ENCODE data around the gene DNAAF2.
"Not testable (repeated sequence)": the region's sequence is repeated elsewhere in the genome, so short reads cannot be mapped to it uniquely, and the experiment has no call there.

The DNAAF2 gene

DNA sequence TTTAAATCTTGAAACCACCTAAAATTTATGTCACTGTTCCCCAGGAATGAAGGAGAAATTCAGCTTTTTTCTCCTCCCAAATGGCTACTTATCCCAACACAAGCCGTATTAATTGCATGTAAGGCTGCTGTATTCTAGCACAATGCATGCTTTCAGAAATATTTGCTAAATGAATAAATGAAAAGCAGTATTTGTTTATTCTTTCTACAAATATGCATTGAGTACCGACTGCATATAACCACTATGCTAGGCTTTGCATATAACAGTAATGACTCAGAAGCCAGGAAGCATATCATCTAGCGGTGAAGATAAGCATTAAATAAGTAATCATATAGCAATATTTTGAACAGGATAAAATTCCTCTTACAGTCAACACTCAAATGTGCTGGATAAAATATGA is 42.0 kb downstream of the DNAAF2 start:
- peaks cover 0 to 5% of the 10 kb centered on the region in 2 donors for H3K4me1 ChIP-seq (ENCODE audit: control insufficient read depth in 1 of 2, insufficient read depth in 2 of 2, low read length in 2 of 2)
- H3K9me3 ChIP-seq (ENCODE audit: control insufficient read depth in 1 of 2, low read length in 2 of 2): no peaks in the 10 kb centered on the region
- no peaks in the 10 kb centered on the region for H3K36me3 ChIP-seq (ENCODE audit: control insufficient read depth in 1 of 2, insufficient read depth in 2 of 2, low read length in 2 of 2)
- H3K4me3 ChIP-seq (ENCODE audit: low read depth in 1 of 2, low read length in 2 of 2): no peak overlapping the region
- no peaks in the 10 kb centered on the region for H3K27me3 ChIP-seq (ENCODE audit: low read depth, low read length)
- no peak overlapping the region for H3K27ac ChIP-seq (ENCODE audit: low read length)

DNA sequence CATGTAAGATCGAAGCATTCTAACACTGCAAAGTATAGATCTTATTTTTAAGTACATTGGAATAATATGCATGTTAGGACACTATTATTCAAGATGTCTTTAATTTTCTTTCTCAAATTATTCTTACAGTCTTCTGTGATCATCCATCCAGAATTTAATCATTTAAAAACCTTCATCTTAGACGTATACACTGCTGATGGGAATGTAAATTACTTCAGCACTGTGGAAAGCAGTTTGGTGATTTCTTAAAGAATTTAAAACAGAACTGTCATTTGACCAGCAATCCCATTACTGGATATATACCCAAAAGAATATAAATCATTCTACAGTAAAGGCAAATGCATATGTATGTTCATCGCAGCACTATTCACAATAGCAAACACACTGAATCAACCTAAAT is 45.7 kb downstream of the DNAAF2 start:
- Histone ChIP-seq H3K27ac (ENCODE audit: low read length) (no peak overlapping the region), H3K4me3 (ENCODE audit: low read depth in 1 of 2, low read length in 2 of 2) (no peak overlapping the region), H3K9me3 (ENCODE audit: control insufficient read depth in 1 of 2, low read length in 2 of 2) (no peaks in the 10 kb centered on the region), H3K36me3 (ENCODE audit: control insufficient read depth in 1 of 2, insufficient read depth in 2 of 2, low read length in 2 of 2) (peaks cover 0 to 2% of the 10 kb centered on the region in 2 donors), H3K4me1 (ENCODE audit: control insufficient read depth in 1 of 2, insufficient read depth in 2 of 2, low read length in 2 of 2) (peaks cover 0 to 11% of the 10 kb centered on the region in 2 donors), H3K27me3 (ENCODE audit: low read depth, low read length) (no peaks in the 10 kb centered on the region)

DNA sequence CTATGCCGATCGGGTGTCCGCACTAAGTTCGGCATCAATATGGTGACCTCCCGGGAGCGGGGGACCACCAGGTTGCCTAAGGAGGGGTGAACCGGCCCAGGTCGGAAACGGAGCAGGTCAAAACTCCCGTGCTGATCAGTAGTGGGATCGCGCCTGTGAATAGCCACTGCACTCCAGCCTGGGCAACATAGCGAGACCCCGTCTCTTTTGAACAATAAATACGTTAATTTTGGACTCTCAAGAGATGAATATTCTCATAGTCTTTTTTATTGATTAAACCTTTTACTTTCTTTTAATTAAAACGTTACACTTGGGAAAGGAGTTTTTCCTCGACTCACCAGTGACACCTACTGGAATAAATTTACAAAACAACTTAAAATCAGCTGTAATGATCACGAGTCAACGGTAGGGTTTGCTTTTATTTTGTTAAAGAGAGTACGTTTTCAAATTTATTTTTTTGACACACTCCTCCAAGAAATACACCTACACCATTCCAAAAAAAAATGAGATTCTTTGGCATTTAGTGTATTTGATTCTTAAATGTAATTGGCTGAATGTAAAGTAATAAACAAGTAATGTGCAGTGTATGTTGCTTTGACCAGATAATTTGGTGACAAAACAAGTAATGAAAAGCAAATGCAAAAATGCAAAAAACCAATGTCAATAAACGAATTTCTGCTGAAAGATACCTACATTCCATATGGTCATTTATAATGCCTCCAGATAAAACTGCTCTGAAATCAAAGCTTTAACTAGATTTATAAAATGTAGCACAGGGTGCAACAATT is 48.2 kb downstream of the DNAAF2 start:
- H3K27me3 ChIP-seq (ENCODE audit: low read depth, low read length): no peaks in the 10 kb centered on the region
- H3K4me1 ChIP-seq (ENCODE audit: control insufficient read depth in 1 of 2, insufficient read depth in 2 of 2, low read length in 2 of 2): peaks cover 0 to 20% of the 10 kb centered on the region in 2 donors
- H3K36me3 ChIP-seq (ENCODE audit: control insufficient read depth in 1 of 2, insufficient read depth in 2 of 2, low read length in 2 of 2): peaks cover 14 to 23% of the 10 kb centered on the region in 2 donors
- peak overlapping the region; percentile 98 for H3K27ac ChIP-seq (ENCODE audit: low read length)
- no peaks in the 10 kb centered on the region for H3K9me3 ChIP-seq (ENCODE audit: control insufficient read depth in 1 of 2, low read length in 2 of 2)
- H3K4me3 ChIP-seq (ENCODE audit: low read depth in 1 of 2, low read length in 2 of 2): peak overlapping the region; percentile 76 to 98

DNA sequence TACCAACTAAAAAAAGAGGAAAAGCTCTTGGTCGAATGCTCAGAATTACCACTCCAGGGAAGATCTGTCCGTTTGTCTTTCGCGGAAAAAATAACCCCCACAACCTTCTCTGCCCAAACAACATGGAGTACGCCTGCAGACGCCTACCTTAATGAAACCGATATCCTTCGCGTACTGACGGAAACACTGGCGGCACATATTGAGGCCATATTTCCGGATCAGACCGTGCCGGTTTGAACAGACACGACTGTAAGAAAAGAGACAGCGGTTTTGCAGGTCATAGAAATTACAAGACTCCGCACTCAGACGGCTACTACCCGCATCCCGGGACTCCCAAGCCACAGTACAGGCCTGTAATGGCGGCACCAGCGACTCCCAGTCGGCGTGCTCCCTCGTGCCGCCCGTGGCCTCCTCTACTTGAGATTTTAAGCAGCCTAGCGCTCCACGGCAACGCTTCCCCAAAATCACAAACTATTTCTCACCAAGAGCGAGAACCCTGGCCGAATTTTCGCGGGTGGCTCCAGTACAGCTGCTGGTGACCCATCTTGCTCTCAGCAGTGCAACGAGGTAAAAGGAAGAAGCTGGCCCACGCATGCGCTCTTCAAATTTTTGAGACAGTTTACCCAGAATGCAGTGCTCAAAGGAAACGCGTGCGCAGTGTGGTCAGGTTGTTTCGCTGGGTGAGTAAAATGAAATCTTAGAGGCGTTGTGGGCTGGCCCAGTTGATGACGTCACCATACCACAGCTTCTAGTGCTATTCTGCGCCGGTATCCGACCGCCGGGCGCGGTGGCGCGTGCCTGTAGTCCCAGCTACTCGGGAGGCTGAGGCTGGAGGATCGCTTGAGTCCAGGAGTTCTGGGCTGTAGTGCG is 49.0 kb downstream of the DNAAF2 start, which contains the start of gene RPS29:
TSS of gene RPS29 (minus strand) at position 578 of the 870 bp plus-strand sequence. CDS start at position 544, 34 bp downstream.
- no peaks in the 10 kb centered on the region for H3K27me3 ChIP-seq (ENCODE audit: low read depth, low read length)
- H3K27ac ChIP-seq (ENCODE audit: low read length): peak within 1 kb of the TSS; percentile 98
- H3K4me3 ChIP-seq (ENCODE audit: low read depth in 1 of 2, low read length in 2 of 2): peak within 1 kb of the TSS; percentile 76 to 98
- peaks cover 0 to 20% of the 10 kb centered on the region in 2 donors for H3K4me1 ChIP-seq (ENCODE audit: control insufficient read depth in 1 of 2, insufficient read depth in 2 of 2, low read length in 2 of 2)
- no peaks in the 10 kb centered on the region for H3K9me3 ChIP-seq (ENCODE audit: control insufficient read depth in 1 of 2, low read length in 2 of 2)
- H3K36me3 ChIP-seq (ENCODE audit: control insufficient read depth in 1 of 2, insufficient read depth in 2 of 2, low read length in 2 of 2): peaks cover 14 to 23% of the 10 kb centered on the region in 2 donors

DNA sequence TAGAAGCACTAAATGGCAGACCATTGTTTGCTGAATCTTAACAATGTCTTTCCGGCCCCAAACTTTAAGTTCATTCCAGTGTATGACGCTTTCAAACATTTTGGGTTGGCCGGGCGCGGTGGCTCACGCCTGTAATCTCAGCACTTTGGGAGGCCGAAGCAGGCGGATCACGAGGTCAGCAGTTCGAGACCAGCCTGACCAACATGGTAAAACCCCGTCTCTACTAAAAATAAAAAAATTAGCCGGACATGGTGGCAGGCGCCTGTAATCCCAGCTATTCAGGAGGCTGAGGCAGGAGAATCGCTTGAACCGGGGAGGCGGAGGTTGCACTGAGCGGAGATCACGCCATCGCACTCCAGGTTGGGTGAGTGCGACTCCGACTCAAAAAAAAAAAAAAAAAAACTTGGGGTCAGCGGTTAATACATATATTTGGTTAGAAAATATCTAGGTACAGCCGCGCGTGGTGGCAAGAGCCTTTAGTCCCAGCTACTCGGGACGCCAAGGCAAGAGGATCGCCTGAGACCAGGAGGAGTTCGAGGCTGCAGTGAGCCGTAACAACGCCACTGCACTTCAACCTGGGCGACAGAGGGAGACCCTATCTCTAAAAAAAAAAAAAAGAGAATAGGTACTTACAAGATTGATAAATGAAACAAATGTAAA is 49.9 kb downstream of the DNAAF2 start:
- H3K9me3 ChIP-seq (ENCODE audit: control insufficient read depth in 1 of 2, low read length in 2 of 2): not testable (repeated sequence)
- Histone ChIP-seq H3K27ac (ENCODE audit: low read length) (peak overlapping the region; percentile 98), H3K4me1 (ENCODE audit: control insufficient read depth in 1 of 2, insufficient read depth in 2 of 2, low read length in 2 of 2) (peaks cover 0 to 20% of the 10 kb centered on the region in 2 donors)

DNA sequence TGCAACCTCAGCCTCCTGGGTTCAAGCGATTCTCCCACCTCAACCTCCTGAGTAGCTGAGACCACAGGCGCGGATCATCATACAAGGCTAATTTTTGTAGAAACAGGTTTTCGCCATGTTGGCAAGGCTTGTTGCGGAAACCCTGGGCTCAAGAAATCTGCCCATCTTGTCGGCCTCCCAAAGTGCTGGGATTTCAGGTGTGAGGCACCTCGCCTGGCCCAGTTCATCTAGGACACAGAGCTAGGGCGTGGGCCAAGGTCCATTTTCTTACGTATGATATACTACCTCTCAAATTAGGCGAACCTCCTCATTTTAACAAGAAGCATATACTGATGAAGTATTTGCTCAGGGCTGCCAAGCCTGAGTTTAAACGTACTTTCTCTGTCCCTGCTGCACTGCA is 51.0 kb downstream of the DNAAF2 start:
- H3K9me3 ChIP-seq (ENCODE audit: control insufficient read depth in 1 of 2, low read length in 2 of 2): no peaks in the 10 kb centered on the region
- peak overlapping the region; percentile 76 to 98 for H3K4me3 ChIP-seq (ENCODE audit: low read depth in 1 of 2, low read length in 2 of 2)
- H3K27ac ChIP-seq (ENCODE audit: low read length): no peak overlapping the region
- peaks cover 0 to 20% of the 10 kb centered on the region in 2 donors for H3K4me1 ChIP-seq (ENCODE audit: control insufficient read depth in 1 of 2, insufficient read depth in 2 of 2, low read length in 2 of 2)
- peaks cover 14 to 23% of the 10 kb centered on the region in 2 donors for H3K36me3 ChIP-seq (ENCODE audit: control insufficient read depth in 1 of 2, insufficient read depth in 2 of 2, low read length in 2 of 2)
- no peaks in the 10 kb centered on the region for H3K27me3 ChIP-seq (ENCODE audit: low read depth, low read length)

More for the DNA sequence above, 49.9 kb downstream of the DNAAF2 start:
- Histone ChIP-seq H3K36me3 (ENCODE audit: control insufficient read depth in 1 of 2, insufficient read depth in 2 of 2, low read length in 2 of 2) (peaks cover 14 to 23% of the 10 kb centered on the region in 2 donors), H3K4me3 (ENCODE audit: low read depth in 1 of 2, low read length in 2 of 2) (peak overlapping the region; percentile 76 to 98)
- not testable (repeated sequence) for H3K27me3 ChIP-seq (ENCODE audit: low read depth, low read length)

DNA sequence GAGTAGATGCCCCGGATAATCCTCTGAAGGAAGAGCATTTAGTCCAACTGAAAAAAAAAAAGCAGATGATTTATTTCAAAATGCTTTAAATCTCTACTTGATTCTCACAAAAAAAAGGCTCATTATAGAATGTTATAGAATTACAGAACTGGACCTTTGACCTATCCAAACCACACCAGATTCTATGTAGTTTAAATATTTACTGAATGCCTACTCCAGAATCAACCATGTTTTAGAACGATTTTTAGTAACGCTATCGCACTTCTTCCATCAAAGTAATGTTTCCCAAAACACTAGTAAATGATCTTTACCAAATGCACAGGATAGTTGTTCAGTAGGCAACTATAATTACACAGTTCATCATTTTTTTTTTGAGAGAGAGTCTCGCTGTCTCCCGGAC is 51.4 kb downstream of the DNAAF2 start:
- Histone ChIP-seq H3K4me3 (ENCODE audit: low read depth in 1 of 2, low read length in 2 of 2) (peak overlapping the region in 1 of 2 donors; percentile 98), H3K9me3 (ENCODE audit: control insufficient read depth in 1 of 2, low read length in 2 of 2) (no peaks in the 10 kb centered on the region), H3K27ac (ENCODE audit: low read length) (no peak overlapping the region), H3K36me3 (ENCODE audit: control insufficient read depth in 1 of 2, insufficient read depth in 2 of 2, low read length in 2 of 2) (peaks cover 14 to 23% of the 10 kb centered on the region in 2 donors), H3K4me1 (ENCODE audit: control insufficient read depth in 1 of 2, insufficient read depth in 2 of 2, low read length in 2 of 2) (peaks cover 0 to 20% of the 10 kb centered on the region in 2 donors), H3K27me3 (ENCODE audit: low read depth, low read length) (no peaks in the 10 kb centered on the region)

DNA sequence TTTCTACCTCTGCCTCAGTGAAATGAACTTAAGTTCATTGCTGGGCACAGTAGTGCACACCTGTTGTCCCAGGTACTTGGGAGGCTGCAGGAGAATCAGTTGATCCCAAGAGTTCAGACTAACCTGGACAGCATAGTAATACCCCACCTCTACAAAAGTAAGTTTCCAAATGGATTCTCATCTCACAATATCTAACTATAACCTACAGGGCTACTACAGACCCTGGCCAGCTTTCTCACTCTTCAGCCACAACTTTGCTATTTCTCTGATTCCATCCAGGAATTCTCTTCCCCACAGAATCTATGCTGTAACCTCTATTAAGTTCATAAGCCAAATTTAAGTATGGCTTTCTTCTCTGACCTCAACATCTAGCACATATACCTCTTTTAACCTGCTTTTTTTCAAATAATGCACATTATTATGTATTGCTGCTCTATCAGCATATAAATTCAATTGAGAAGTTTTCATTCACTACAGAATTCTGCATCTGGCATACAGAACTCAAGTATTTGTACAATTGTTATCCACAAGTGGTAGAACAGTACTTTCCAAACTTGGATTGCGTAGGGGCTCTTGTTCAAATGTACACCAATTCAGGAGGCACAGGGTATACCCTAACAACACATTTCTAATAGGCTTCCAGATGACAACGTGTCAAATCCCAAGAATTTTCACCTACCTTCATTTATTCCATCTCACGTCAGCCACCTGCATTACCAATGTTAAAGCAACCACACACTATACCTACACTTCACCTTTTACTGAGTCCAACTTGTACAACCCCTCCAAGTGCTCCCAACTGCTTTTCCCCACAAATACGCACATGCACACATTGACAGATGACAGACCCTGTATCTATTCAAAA is 52.7 kb downstream of the DNAAF2 start:
- Histone ChIP-seq H3K4me3 (ENCODE audit: low read depth in 1 of 2, low read length in 2 of 2) (no peak overlapping the region), H3K27ac (ENCODE audit: low read length) (no peak overlapping the region), H3K27me3 (ENCODE audit: low read depth, low read length) (no peaks in the 10 kb centered on the region), H3K36me3 (ENCODE audit: control insufficient read depth in 1 of 2, insufficient read depth in 2 of 2, low read length in 2 of 2) (peaks cover 19 to 29% of the 10 kb centered on the region in 2 donors), H3K4me1 (ENCODE audit: control insufficient read depth in 1 of 2, insufficient read depth in 2 of 2, low read length in 2 of 2) (peaks cover 0 to 20% of the 10 kb centered on the region in 2 donors), H3K9me3 (ENCODE audit: control insufficient read depth in 1 of 2, low read length in 2 of 2) (no peaks in the 10 kb centered on the region)

DNA sequence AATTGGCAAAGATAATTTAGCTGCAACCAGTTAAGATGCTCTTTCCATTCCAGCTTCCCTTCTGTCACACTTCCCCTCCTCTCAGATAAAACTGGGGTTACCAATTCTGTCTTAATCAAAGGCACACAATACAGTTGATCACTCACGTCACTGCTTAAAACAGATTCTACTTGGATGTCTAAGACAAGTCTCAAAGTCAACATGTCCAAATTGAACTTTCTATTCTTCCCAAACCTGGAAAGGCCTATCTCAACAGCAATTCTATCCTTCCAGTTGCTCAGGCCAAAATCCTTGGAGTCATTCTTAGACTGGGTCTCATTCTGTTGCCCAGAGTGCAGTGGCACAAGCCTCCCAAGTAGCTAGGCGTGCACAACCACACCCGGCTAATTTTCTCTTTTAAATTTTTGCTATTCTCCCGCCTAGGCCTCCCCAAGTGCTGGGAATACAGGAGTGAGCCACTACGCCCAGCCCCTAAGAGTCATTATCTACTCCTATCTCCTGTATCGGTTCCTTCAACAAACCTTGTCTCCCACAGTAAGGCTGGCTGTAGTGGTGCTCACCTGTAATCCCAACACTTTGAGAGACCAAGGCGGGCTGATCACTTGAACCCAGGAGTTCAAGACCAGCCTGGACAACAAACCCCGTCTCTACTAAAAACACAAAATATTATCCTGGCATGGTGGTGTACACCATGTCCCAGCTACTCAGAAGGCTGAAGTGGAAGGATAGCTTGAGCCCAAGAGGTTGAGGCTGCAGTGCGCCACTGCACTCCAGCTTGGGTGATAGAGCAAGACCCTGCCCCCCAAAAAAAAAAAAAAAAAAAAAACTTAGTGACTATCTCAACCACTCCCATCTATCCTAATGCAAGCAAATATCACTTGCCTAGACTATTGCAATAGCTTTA is 53.6 kb downstream of the DNAAF2 start:
- peaks cover 26 to 31% of the 10 kb centered on the region in 2 donors for H3K36me3 ChIP-seq (ENCODE audit: control insufficient read depth in 1 of 2, insufficient read depth in 2 of 2, low read length in 2 of 2)

More for the DNA sequence above, 53.6 kb downstream of the DNAAF2 start:
- Histone ChIP-seq H3K27me3 (ENCODE audit: low read depth, low read length) (no peaks in the 10 kb centered on the region), H3K9me3 (ENCODE audit: control insufficient read depth in 1 of 2, low read length in 2 of 2) (no peaks in the 10 kb centered on the region), H3K4me3 (ENCODE audit: low read depth in 1 of 2, low read length in 2 of 2) (no peak overlapping the region), H3K27ac (ENCODE audit: low read length) (no peak overlapping the region), H3K4me1 (ENCODE audit: control insufficient read depth in 1 of 2, insufficient read depth in 2 of 2, low read length in 2 of 2) (peaks cover 0 to 20% of the 10 kb centered on the region in 2 donors)
